Esophagus squamous epithelium (tissue), 5 donors: ENCODE results near the gene ANP32A. TPM values are rescaled to one million over a fixed set of nuclear protein-coding genes. Genes with fewer than 3 reads are reported as not detected.

Experiments
- DNase-seq: peaks from one replicate; lab custom pipeline; 2025; lab: John Stamatoyannopoulos, UW
- H3K27ac ChIP-seq, 4 donors: fragments of 200-600 bp; sonication (generic); one replicate each; pipeline ENCODE4 v1.5.1; 2016 to 2019; ENCODE audit warnings: mild to moderate bottlenecking in 1 of 4
- H3K27me3 ChIP-seq, 4 donors: fragments of 200-600 bp; sonication (generic); 1 replicate in 3 of 4; 2 replicates in 1 of 4; pipeline versions ENCODE4 v1.5.1 to v1.6.0; 2017 to 2021; ENCODE audit warnings: antibody characterized with exemption in 1 of 4
- H3K36me3 ChIP-seq, 3 donors: fragments of 200-600 bp; sonication (generic); one replicate each; pipeline ENCODE4 v1.5.1; 2016 to 2019
- H3K4me1 ChIP-seq, 3 donors: fragments of 200-600 bp; sonication (generic); one replicate each; pipeline ENCODE4 v1.5.1; 2017 to 2019
- H3K4me3 ChIP-seq, 4 donors: fragments of 200-600 bp; sonication (generic); 1 replicate in 3 of 4; 2 replicates in 1 of 4; pipeline ENCODE4 v1.5.1; 2016 to 2019; ENCODE audit warnings: mild to moderate bottlenecking in 2 of 4, moderate library complexity in 1 of 4
- H3K9me3 ChIP-seq, 3 donors: fragments of 200-600 bp; sonication (generic); one replicate each; pipeline ENCODE4 v1.5.1; 2016 to 2019
- CTCF ChIP-seq, 6 experiments: fragments of 450-650 bp in 4 of 6; fragments of 200-600 bp in 2 of 6; sonication (generic) in 2 of 6; IDR thresholded peaks; one replicate each; pipeline ENCODE4 v1.5.1; 2016 to 2019; ENCODE audit warnings: antibody characterized with exemption in 6 of 6, mild to moderate bottlenecking in 4 of 6, moderate library complexity in 4 of 6
- POLR2A ChIP-seq, 4 donors: fragments of 450-650 bp; IDR thresholded peaks; one replicate each; pipeline ENCODE4 v1.6.1; 2017; ENCODE audit warnings: antibody characterized with exemption in 4 of 4, mild to moderate bottlenecking in 4 of 4, moderate library complexity in 3 of 4
- WGBS, 2 donors: methylation state at CpG; one replicate each; pipeline ENCODE4 v1.1.5; 2018; 5-methylcytosine and 5-hydroxymethylcytosine counted together
- intact Hi-C: fragments of 100-400 bp; cut with DNase I; formaldehyde crosslinking; loops from one replicate; pipeline ENCODE4 v1.15.0; 2022
- total RNA-seq, 4 donors: library from RNA; depleted of rRNA; stranded (reverse); fragments of >200 nt; gene quantifications; one replicate each; pipeline ENCODE4 v1.1.0, GENCODE V29; 2016
- donor health status: DM: yes; HTN: yes; CAD: no.

The ANP32A gene
- total RNA-seq, 4 donors from 2014 or later, result 40.1 to 71.5 (median 43.8) TPM

GRCh38 chr15:68794863-68795262 lies 25.8 kb downstream of the ANP32A start:
- Histone ChIP-seq H3K9me3 (no peaks in the 10 kb centered on the region), H3K27me3 (no peaks in the 10 kb centered on the region), H3K4me1 (peaks cover 58 to 98% (median 73%) of the 10 kb centered on the region in 3 donors), H3K4me3 (peak overlapping the region in 2 of 4 donors; percentile 17 to 44), H3K36me3 (no peaks in the 10 kb centered on the region), H3K27ac (peak overlapping the region; percentile 74 to 89 (median 85))
- no peak for DNase-seq
- 17 to 23% methylated on average over 4 to 5 of the region's 5 CpGs for whole genome bisulfite sequencing, 2 donors
- TF ChIP-seq POLR2A (IDR thresholded peaks at IDR 0.05) (no peak), CTCF (IDR thresholded peaks at IDR 0.05) (peak in 1 of 6 experiments; percentile 5)
- intact Hi-C loops, result no loop called here

- Histone ChIP-seq H3K27ac (peak overlapping the region; percentile 74 to 89 (median 85)), H3K9me3 (no peaks in the 10 kb centered on the region), H3K36me3 (no peaks in the 10 kb centered on the region), H3K4me3 (no peak overlapping the region), H3K27me3 (no peaks in the 10 kb centered on the region), H3K4me1 (peaks cover 64 to 98% (median 78%) of the 10 kb centered on the region in 3 donors)
- DNase-seq, result no peak
- TF ChIP-seq POLR2A (IDR thresholded peaks at IDR 0.05) (no peak), CTCF (IDR thresholded peaks at IDR 0.05) (no peak)
- intact Hi-C loops, result no loop called here
- 65 to 77% methylated on average over 4 of the region's 4 CpGs for WGBS, 2 donors
These were observed 26.4 kb downstream of the ANP32A start for GRCh38 chr15:68794307-68794706.

GRCh38 chr15:68793776-68794175 lies 26.9 kb downstream of the ANP32A start:
- intact Hi-C loops, result no loop called here
- no peaks in the 10 kb centered on the region for H3K36me3 ChIP-seq
- TF ChIP-seq POLR2A (IDR thresholded peaks at IDR 0.05) (no peak), CTCF (IDR thresholded peaks at IDR 0.05) (no peak)
- no peak for DNase-seq
- peak overlapping the region in 3 of 4 donors; percentile 41 to 87 (median 83) for H3K27ac ChIP-seq
- WGBS, 2 donors, result 74 to 75% methylated on average over 6 of the region's 6 CpGs
- H3K27me3 ChIP-seq, result no peaks in the 10 kb centered on the region
- H3K4me3 ChIP-seq, result no peak overlapping the region
- H3K9me3 ChIP-seq, result no peaks in the 10 kb centered on the region
- peaks cover 69 to 100% (median 82%) of the 10 kb centered on the region in 3 donors for H3K4me1 ChIP-seq

- Histone ChIP-seq H3K4me3 (no peak overlapping the region), H3K27ac (peak overlapping the region; percentile 4 to 87 (median 62)), H3K4me1 (peaks cover 72 to 100% (median 79%) of the 10 kb centered on the region in 3 donors), H3K27me3 (no peaks in the 10 kb centered on the region), H3K9me3 (no peaks in the 10 kb centered on the region), H3K36me3 (no peaks in the 10 kb centered on the region)
- DNase-seq, result no peak
- intact Hi-C loops, result no loop called here
- TF ChIP-seq CTCF (IDR thresholded peaks at IDR 0.05) (no peak), POLR2A (IDR thresholded peaks at IDR 0.05) (no peak)
- WGBS, 2 donors, result 60 to 62% methylated on average over 9 of the region's 14 CpGs
These were observed 27.6 kb downstream of the ANP32A start for GRCh38 chr15:68792901-68793766.
